SK-N-SH (cell line): Measurements from ENCODE around the gene PCBP3. TPM values are rescaled to one million over a fixed set of nuclear protein-coding genes. Genes with fewer than 3 reads are reported as not detected.

Experiments
- CTCF ChIA-PET: fragments of 300-600, 350-600 bp; formaldehyde crosslinking; extraction: SDS; loops from one replicate; lab custom pipeline; 2021; lab: Yijun Ruan, JAX
- POLR2A ChIA-PET: fragments of 350-600 bp; sonication (Branson Sonifier 250); formaldehyde crosslinking; extraction: SDS; loops from one replicate; lab custom pipeline; 2020; ENCODE audit warnings: antibody characterized with exemption, inconsistent platforms; lab: Yijun Ruan, JAX
- DNase-seq: peaks from one replicate; pipeline ENCODE4 v3.0.0; 2012
- H2AFZ ChIP-seq: fragments of 200-600 bp; sonication (generic); 2 replicates; pipeline ENCODE4 v1.8.1; 2016; ENCODE audit warnings: antibody characterized with exemption, mild to moderate bottlenecking, low read depth
- H3F3A ChIP-seq: fragments of 200-600 bp; sonication (generic); replicated peaks from 2 replicates; pipeline ENCODE3; 2016; ENCODE audit warnings: antibody characterized with exemption, mild to moderate bottlenecking; ENCODE audit not compliant: insufficient read depth
- H3K27ac ChIP-seq, 2 experiments: fragments of 200-500 bp in 1 of 2; fragments of 200-600 bp in 1 of 2; sonication (Bioruptor generic) in 1 of 2; sonication (generic), shearing (Covaris generic) in 1 of 2; 2 replicates each; pipeline versions ENCODE4 v1.5.1 to v1.6.1; 2014 to 2016; ENCODE audit warnings: low read depth in 2 of 2, inconsistent platforms in 1 of 2, low read length in 1 of 2, mild to moderate bottlenecking in 1 of 2, mixed read lengths in 1 of 2
- H3K27me3 ChIP-seq: fragments of 200-600 bp; sonication (generic), shearing (Covaris generic); 2 replicates; pipeline ENCODE4 v1.6.1; 2016; ENCODE audit warnings: mixed run types; ENCODE audit not compliant: insufficient read depth
- H3K36me3 ChIP-seq, 2 experiments: fragments of 200-500 bp in 1 of 2; fragments of 200-600 bp in 1 of 2; sonication (Bioruptor generic) in 1 of 2; sonication (generic) in 1 of 2; replicated peaks in 1 of 2; 2 replicates each; pipeline versions ENCODE3 to v1.5.1; 2014 to 2016; ENCODE audit warnings: low read length in 1 of 2, mild to moderate bottlenecking in 1 of 2; ENCODE audit not compliant: insufficient read depth in 2 of 2, control insufficient read depth in 1 of 2
- H3K4me1 ChIP-seq, 2 experiments: fragments of 200-500 bp in 1 of 2; fragments of 200-600 bp in 1 of 2; sonication (Bioruptor generic) in 1 of 2; sonication (generic), shearing (Covaris generic) in 1 of 2; 2 replicates each; pipeline versions ENCODE4 v1.5.1 to v1.6.1; 2014 to 2016; ENCODE audit warnings: low read depth in 1 of 2, low read length in 1 of 2, mixed run types in 1 of 2; ENCODE audit not compliant: insufficient read depth in 2 of 2, control insufficient read depth in 1 of 2
- H3K4me2 ChIP-seq: fragments of 200-600 bp; sonication (generic), shearing (Covaris generic); 2 replicates; pipeline ENCODE4 v1.6.1; 2017; ENCODE audit warnings: mixed run types
- H3K4me3 ChIP-seq, 2 experiments: fragments of 200-500 bp in 1 of 2; fragments of 200-600 bp in 1 of 2; sonication (Bioruptor generic) in 1 of 2; sonication (generic), shearing (Covaris generic) in 1 of 2; 2 replicates each; pipeline versions ENCODE4 v1.5.1 to v1.8.1; 2014 to 2016; ENCODE audit warnings: low read depth in 2 of 2, inconsistent platforms in 1 of 2, low read length in 1 of 2, mild to moderate bottlenecking in 1 of 2, mixed read lengths in 1 of 2, moderate library complexity in 1 of 2
- H3K79me2 ChIP-seq: fragments of 200-600 bp; sonication (generic); 2 replicates; pipeline ENCODE4 v1.8.1; 2017; ENCODE audit warnings: mild to moderate bottlenecking; ENCODE audit not compliant: insufficient read depth
- H3K9ac ChIP-seq: fragments of 200-600 bp; sonication (generic); 2 replicates; pipeline ENCODE4 v1.6.1; 2017; ENCODE audit warnings: mixed run types
- H3K9me2 ChIP-seq: fragments of 200-600 bp; sonication (generic); 2 replicates; pipeline ENCODE4 v1.6.1; 2017; ENCODE audit warnings: mixed run types
- H3K9me3 ChIP-seq: fragments of 200-600 bp; sonication (generic); 2 replicates; pipeline ENCODE4 v1.6.1; 2017; ENCODE audit warnings: mixed run types, mild to moderate bottlenecking, moderate library complexity
- H4K20me1 ChIP-seq: fragments of 200-600 bp; sonication (generic); 2 replicates; pipeline ENCODE4 v1.6.1; 2017; ENCODE audit warnings: mild to moderate bottlenecking, mixed run types; ENCODE audit not compliant: insufficient read depth
- ELF1 ChIP-seq: IDR thresholded peaks from 2 replicates; pipeline ENCODE4 v1.4.0; 2012
- EZH2phosphoT487 ChIP-seq: fragments of 200-600 bp; sonication (generic); IDR thresholded peaks from 2 replicates; pipeline ENCODE4 v1.6.1; 2017; ENCODE audit warnings: low read depth, mixed run types, mild to moderate bottlenecking, antibody characterized with exemption, moderate library complexity, borderline replicate concordance
- FOXJ3 ChIP-seq: sonication (generic); formaldehyde crosslinking; IDR thresholded peaks from 2 replicates; pipeline ENCODE4 v1.5.1; 2020; ENCODE audit warnings: mild to moderate bottlenecking, missing genetic modification reagents
- FOXM1 ChIP-seq: IDR thresholded peaks from 2 replicates; pipeline ENCODE4 v1.4.0; 2012; ENCODE audit warnings: low read depth, mild to moderate bottlenecking
- JUND ChIP-seq: IDR thresholded peaks from 2 replicates; pipeline ENCODE4 v1.4.0; 2012
- MAX ChIP-seq: IDR thresholded peaks from 2 replicates; pipeline ENCODE4 v1.4.0; 2012; ENCODE audit warnings: low read depth
- NFIC ChIP-seq: IDR thresholded peaks from 2 replicates; pipeline ENCODE4 v1.4.0; 2012; ENCODE audit warnings: borderline replicate concordance
- SMC3 ChIP-seq: IDR thresholded peaks from 2 replicates; pipeline ENCODE4 v1.6.1; 2012; ENCODE audit warnings: low read depth, low read length, improper control_type of control experiment
- TAF1 ChIP-seq: IDR thresholded peaks from 2 replicates; pipeline ENCODE4 v1.6.1; 2012; ENCODE audit warnings: low read depth, mild to moderate bottlenecking, low read length, moderate library complexity, borderline replicate concordance
- YY1 ChIP-seq: IDR thresholded peaks from 2 replicates; pipeline ENCODE4 v1.4.0; 2012; ENCODE audit warnings: low read depth, mild to moderate bottlenecking
- WGBS: methylation state at CpG from one replicate; pipeline ENCODE4 v1.1.6; 2017; ENCODE audit warnings: low lambda C conversion rate; 5-methylcytosine and 5-hydroxymethylcytosine counted together
- polyA plus RNA-seq, 3 experiments: library from polyadenylated mRNA; depleted of rRNA; stranded (reverse); fragments of >200 nt; gene quantifications; 2 replicates each; pipeline ENCODE4 v1.2.3, GENCODE V29; 2012
- TF ChIP-seq, protein P1 (sequence below): IDR thresholded peaks from 2 replicates; pipeline ENCODE4 v1.4.0; 2012; ENCODE audit warnings: low read depth, borderline replicate concordance
- TF ChIP-seq, protein P2 (sequence below): fragments of 200-600 bp; sonication (generic); IDR thresholded peaks from 2 replicates; pipeline ENCODE4 v1.6.1; 2017; ENCODE audit warnings: antibody characterized with exemption, mild to moderate bottlenecking, moderate library complexity

The PCBP3 gene
- polyA plus RNA-seq, 1 of the 3 experiments (the other 2 are of a cell fraction): 9.5 TPM

- TF ChIP-seq FOXM1: no peak
- TF ChIP-seq SMC3: peak; percentile 97
- TF ChIP-seq NFIC: no peak
- TF ChIP-seq FOXJ3 (CRISPR knock-in tag): peak; percentile 28; the same call in 1 of the 2 replicates
- TF ChIP-seq TAF1: no peak
- TF ChIP-seq JUND: no peak
- no peak for TF ChIP-seq ELF1
- TF ChIP-seq YY1: no peak
- TF ChIP-seq, protein P1, sequence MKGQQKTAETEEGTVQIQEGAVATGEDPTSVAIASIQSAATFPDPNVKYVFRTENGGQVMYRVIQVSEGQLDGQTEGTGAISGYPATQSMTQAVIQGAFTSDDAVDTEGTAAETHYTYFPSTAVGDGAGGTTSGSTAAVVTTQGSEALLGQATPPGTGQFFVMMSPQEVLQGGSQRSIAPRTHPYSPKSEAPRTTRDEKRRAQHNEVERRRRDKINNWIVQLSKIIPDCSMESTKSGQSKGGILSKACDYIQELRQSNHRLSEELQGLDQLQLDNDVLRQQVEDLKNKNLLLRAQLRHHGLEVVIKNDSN: no peak
- no peak for TF ChIP-seq MAX
- TF ChIP-seq, protein P2, sequence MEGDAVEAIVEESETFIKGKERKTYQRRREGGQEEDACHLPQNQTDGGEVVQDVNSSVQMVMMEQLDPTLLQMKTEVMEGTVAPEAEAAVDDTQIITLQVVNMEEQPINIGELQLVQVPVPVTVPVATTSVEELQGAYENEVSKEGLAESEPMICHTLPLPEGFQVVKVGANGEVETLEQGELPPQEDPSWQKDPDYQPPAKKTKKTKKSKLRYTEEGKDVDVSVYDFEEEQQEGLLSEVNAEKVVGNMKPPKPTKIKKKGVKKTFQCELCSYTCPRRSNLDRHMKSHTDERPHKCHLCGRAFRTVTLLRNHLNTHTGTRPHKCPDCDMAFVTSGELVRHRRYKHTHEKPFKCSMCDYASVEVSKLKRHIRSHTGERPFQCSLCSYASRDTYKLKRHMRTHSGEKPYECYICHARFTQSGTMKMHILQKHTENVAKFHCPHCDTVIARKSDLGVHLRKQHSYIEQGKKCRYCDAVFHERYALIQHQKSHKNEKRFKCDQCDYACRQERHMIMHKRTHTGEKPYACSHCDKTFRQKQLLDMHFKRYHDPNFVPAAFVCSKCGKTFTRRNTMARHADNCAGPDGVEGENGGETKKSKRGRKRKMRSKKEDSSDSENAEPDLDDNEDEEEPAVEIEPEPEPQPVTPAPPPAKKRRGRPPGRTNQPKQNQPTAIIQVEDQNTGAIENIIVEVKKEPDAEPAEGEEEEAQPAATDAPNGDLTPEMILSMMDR: peak; percentile 82
Observed at GRCh38 chr21:45820171-45821091, 176.9 kb downstream of the PCBP3 start (continued).

DNA sequence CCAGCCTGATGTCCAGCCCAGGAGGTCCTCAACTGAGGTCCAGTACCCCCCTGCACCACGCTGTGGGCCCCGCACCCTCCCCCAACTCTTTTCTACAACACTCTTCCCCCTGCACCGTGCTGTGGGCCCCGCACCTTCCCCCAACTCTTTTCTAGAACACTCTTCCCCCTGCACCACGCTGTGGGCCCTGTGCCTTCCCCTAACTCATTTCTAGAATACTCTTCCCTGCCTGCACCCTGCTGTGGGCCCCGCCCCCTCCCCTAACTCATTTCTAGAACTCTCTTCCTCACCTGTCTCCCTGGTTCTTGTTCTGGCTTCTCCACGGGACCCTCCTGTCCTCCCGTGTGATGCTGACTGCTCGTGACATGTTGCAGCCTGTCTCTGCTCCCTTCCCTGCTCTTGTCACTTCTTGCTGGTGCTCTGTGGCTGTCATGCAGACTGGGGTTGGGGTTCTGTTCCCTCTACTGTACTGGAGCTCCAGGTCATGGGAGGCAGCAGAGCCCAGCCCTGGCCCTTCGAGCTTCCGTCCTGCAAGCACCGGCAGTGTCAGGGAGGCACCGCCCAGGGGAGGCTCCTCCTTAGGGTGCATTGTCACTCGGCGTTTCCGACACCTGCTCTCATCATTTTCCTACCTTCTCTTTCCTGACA lies 177.9 kb downstream of the PCBP3 start:
- Histone ChIP-seq H2AFZ (no peak overlapping the region), H4K20me1 (no peaks in the 10 kb centered on the region), H3K9me3 (no peaks in the 10 kb centered on the region), H3K4me3 (no peak overlapping the region), H3K27ac (peak overlapping the region in 1 of 2 experiments; percentile 36; a peak in 1 of 4 replicates), H3K4me2 (no peak overlapping the region), H3K27me3 (no peaks in the 10 kb centered on the region), H3K9ac (no peak overlapping the region), H3F3A (no peaks in the 10 kb centered on the region), H3K36me3 (no peaks in the 10 kb centered on the region), H3K4me1 (peaks cover 8 to 35% of the 10 kb centered on the region in 2 experiments; a peak in 2 of 4 replicates), H3K9me2 (no peaks in the 10 kb centered on the region), H3K79me2 (no peaks in the 10 kb centered on the region)
- POLR2A ChIA-PET: interaction anchor here (2.3 kb wide), 1 partner anchor 266 kb away, joined by 18 read pairs; no protein-coding TSS in a partner anchor
- no peak for TF ChIP-seq MAX
- no peak for TF ChIP-seq EZH2phosphoT487
- DNase-seq: peak; percentile 4
- WGBS: 88% methylated on average over 14 of the region's 16 CpGs
- CTCF ChIA-PET: interaction anchor here (0.6 to 4.7 kb wide), 57 partner anchors 8 to 722 kb away, joined by 3 to 127 read pairs (median 5); partner anchors contain the start of gene POFUT2
